ENCODE data around the gene TP53AIP1.

GRCh38 chr11:128963744-128964325 lies 21.2 kb upstream of the TP53AIP1 start:
- no peak for TF ChIP-seq POLR2A (IDR thresholded peaks at IDR 0.05; ENCODE audit: low read depth, low read length)
- TF ChIP-seq POLR2AphosphoS5 (IDR thresholded peaks at IDR 0.05; ENCODE audit: low read depth, low read length), result no peak
- TF ChIP-seq TAF1 (IDR thresholded peaks at IDR 0.05; ENCODE audit: low read depth, low read length), result no peak
